ENCODE measurements around the gene PAGE3.

PAGE3 gene

DNA sequence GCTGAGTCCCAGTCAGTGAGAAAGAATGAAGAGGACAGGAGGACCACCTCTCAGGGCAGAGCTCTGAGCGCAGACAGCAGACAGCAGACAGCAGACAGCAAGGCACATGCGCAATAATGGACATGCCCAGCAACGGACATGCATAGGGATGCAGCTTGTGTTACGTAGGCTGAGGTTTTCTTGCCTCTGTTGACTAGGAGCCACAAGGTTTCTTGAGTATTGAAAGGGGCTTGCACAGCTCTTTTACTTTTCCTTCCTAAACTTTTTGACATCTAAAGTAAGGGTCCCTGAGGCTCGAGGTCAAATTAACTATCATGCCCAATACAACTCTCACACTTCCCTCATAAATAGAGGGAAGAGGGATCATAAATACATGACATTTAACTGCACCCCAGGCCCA, at the start of gene PAGE3:
Gene PAGE3, minus strand, starts transcription at position 101 of the 400 bp plus-strand sequence. CDS start 1,013 bp downstream, outside the sequence.
- no peak for TF ChIP-seq GATA2 (IDR thresholded peaks at IDR 0.05; ENCODE audit: low read depth, low read length)
- TF ChIP-seq GATA3 (IDR thresholded peaks at IDR 0.05; ENCODE audit: low read depth, low read length): no peak

DNA sequence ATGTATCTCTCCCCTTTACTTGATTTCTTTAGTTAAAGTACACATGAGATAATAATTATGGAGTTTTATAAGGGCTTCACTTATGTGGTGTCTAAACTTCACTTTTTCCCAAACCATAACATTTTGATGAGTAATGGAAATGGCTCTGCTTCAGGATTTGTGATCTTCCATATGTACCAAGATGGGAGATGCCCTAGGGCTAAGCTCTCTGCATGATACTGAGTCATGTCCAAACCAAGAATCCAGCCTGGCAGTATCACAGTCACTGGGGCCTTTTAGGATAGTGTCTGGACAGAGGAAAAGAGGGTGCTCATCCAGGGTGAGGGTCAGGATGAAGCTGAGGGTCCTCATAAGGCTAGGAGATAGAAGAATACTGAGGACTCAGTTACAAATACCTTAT, 47.9 kb upstream of the PAGE3 start:
- no peak for TF ChIP-seq GATA2 (IDR thresholded peaks at IDR 0.05; ENCODE audit: low read depth, low read length)
- no peak for TF ChIP-seq GATA3 (IDR thresholded peaks at IDR 0.05; ENCODE audit: low read depth, low read length)

DNA sequence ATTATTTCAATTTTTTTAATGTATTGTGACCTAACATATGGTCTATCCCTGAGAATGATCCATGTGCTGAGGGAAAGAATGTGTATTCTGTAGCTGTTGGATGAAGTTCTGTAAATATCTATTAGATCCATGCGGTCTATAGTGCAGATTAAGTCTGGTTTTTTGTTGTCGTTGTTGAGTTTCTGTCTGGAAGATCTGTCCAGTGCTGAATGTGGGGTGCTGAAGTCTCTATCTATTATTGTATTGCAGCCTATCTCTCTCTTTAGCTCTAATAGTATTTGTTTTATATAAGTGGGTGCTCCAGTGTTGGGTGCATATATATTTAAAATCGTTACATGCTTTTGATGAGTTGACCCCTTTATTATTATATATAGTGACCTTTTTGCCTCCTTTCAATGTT, 26.2 kb upstream of the PAGE3 start:
- no peak for TF ChIP-seq GATA3 (IDR thresholded peaks at IDR 0.05; ENCODE audit: low read depth, low read length)
- TF ChIP-seq GATA2 (IDR thresholded peaks at IDR 0.05; ENCODE audit: low read depth, low read length): no peak

- TF ChIP-seq GATA2 (IDR thresholded peaks at IDR 0.05; ENCODE audit: low read depth, low read length) (no peak), GATA3 (IDR thresholded peaks at IDR 0.05; ENCODE audit: low read depth, low read length) (no peak)
Observed at GRCh38 chrX:55279832-55280231, 15.1 kb upstream of the PAGE3 start.

DNA sequence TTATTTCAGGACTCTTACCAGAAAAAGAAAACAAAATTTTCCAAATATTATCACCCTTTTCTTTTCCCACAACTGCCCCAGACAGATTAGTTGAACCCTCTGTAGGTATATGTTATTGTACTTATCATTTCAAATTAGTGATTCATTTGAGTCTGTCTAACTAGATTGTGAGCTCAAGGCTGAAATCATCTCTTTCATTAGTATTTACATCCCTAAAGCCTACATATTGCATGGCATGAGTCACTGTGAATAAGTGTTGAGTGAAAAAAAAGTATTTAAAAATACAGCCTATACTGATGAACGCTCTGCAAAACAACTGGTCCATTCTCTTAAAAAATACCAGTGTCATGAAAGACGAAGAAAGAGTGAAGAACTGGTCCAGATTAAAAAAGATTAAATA, 3.9 kb downstream of the PAGE3 start:
- TF ChIP-seq GATA2 (IDR thresholded peaks at IDR 0.05; ENCODE audit: low read depth, low read length): no peak
- no peak for TF ChIP-seq GATA3 (IDR thresholded peaks at IDR 0.05; ENCODE audit: low read depth, low read length)

DNA sequence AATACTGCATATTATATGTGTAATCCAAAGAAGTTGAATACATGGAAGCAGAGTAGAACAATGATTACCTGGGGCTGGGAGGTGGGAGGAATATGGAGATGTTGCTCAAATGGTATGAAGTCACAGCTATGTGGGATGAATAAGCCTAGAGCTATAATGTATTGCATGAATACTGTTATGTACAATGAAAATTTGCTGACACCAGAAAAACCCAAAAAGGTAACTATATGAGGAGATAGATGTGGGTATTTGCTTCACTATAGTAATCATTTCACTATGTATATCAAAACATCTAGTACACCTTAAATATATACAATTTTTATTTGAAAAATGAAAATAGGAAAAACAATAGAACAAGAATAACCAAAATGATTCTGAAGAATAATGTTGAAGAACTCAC, 11.2 kb downstream of the PAGE3 start:
- TF ChIP-seq GATA2 (IDR thresholded peaks at IDR 0.05; ENCODE audit: low read depth, low read length) (no peak), GATA3 (IDR thresholded peaks at IDR 0.05; ENCODE audit: low read depth, low read length) (no peak)

DNA sequence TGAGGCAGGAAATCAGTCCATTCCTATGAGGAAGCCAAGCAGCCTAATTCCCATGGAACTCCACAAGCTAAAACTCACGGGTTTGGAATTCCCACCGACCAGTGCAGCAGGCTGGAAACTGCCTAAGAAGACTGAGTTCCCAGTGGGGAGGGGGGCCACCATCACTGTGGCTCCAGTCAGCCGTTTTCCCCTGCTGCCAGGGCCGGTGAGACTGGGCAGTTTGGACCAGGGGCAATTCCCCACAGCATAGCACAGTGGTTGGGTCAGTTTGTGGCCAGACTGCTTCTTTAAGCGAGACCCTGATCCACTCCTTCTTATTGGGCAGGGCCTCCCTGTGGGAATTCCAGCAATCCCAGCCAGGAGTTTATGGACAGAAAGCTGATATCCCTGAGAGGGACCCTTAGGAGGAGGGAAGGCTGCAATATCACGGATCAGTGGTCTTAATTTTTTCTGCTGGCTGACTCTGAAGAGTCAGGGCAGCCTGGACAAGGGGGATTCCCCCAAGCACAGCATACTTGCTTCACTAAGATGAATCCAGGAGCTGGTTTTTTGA, 23.9 kb downstream of the PAGE3 start:
- TF ChIP-seq GATA3 (IDR thresholded peaks at IDR 0.05; ENCODE audit: low read depth, low read length): no peak
- no peak for TF ChIP-seq GATA2 (IDR thresholded peaks at IDR 0.05; ENCODE audit: low read depth, low read length)

DNA sequence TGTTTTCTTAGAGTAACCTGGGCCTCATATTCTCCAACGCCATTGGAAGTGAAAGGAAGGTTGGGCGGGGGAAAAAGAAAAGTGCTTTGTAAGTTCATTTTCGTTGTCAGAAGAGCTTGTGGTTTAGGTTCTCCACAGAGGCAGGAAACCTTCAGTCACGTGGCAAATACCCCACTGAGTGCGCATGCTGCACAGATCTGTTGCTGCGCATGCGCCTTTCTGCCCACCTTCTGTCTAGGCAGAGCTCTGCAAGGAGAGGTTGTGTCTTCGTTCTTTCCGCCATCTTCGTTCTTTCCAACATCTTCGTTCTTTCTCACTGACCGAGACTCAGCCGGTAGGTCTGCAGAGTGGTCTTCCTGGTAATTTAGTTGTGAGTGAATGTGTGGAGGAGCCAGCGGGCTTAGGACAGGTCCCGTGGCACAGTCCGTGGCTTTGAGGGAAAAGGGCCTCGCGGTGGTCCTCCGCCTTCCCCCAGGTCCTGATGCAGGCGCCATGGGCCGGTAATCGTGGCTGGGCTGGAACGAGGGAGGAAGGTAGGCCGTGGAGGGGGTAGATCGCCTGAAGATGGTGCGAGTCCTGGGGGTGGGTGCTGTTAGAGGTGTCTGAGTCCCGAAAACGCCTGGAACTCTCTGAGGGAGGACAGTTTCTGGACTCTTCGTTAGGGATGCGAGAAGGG, 44.5 kb downstream of the PAGE3 start, which contains the start of gene PAGE5:
Gene PAGE5, plus strand, starts transcription at position 228 of the 676 bp plus-strand sequence. CDS start 1,037 bp downstream, outside the sequence.
- TF ChIP-seq GATA3 (IDR thresholded peaks at IDR 0.05; ENCODE audit: low read depth, low read length): no peak
- no peak for TF ChIP-seq GATA2 (IDR thresholded peaks at IDR 0.05; ENCODE audit: low read depth, low read length)

DNA sequence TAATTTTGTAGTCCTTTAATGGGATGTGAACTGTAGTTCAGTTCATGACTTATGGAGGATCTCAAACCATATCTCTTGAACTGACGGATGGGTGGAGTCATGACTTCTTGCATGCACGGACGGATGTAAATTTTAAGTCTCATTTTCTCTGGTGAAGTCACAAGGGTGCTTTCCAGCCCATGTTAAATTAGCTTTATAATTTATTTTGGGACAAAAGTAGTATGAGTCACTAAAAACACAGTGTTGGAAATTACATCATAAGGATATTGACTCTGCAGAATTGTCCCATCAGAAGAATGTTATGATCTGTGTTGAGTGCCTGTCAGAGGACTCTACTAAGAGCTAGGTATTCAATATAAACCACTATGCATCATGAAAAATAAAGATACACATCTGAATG, 51.3 kb downstream of the PAGE3 start:
- no peak for TF ChIP-seq GATA3 (IDR thresholded peaks at IDR 0.05; ENCODE audit: low read depth, low read length)
- no peak for TF ChIP-seq GATA2 (IDR thresholded peaks at IDR 0.05; ENCODE audit: low read depth, low read length)

DNA sequence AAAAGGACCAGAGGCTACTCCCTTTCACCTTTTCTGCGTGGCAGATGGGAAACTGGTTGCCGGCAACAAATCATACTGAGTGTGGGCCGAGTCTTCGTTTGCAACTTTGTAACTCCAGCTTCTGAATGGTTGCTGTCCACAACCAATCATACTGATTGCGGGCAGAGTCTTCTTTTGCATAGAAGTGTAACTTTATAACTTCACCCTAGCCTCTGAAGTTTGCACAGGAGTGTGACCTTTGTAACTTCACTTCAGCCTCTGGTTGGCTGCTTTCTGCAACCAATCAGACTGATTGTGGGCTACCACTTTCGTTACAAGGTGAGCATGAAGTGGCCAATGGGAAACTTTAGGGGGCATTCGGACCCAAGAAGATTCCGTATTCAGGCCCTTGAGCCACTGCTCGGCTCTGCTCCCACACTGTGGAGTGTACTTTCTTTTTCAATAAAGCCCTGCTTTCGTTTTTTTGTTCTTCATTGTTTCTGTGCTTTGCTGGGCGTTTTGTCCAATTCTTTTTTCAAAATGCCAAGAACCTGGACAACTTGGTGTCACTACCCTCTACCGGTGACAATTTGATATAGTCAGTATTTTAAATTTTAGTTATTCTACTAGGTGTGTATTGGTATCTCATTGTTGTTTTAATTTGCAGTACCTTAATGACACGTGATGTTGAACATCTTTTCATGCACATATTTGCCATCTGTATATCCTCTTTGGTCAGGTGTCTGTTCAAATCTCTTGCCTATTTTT, 53.6 kb downstream of the PAGE3 start:
- TF ChIP-seq GATA3 (IDR thresholded peaks at IDR 0.05; ENCODE audit: low read depth, low read length): no peak
- TF ChIP-seq GATA2 (IDR thresholded peaks at IDR 0.05; ENCODE audit: low read depth, low read length): no peak

All from SH-SY5Y (cell line).